HG02870 (cell line): ENCODE data around the gene PLEKHA5.

Experiments used
- ATAC-seq: cut with Tn5 transposase; IDR thresholded peaks from one replicate; pipeline ENCODE4 v1.9.1; 2021; ENCODE audit warnings: mild to moderate bottlenecking, moderate library complexity; ENCODE audit not compliant: unreplicated experiment

Gene PLEKHA5

DNA sequence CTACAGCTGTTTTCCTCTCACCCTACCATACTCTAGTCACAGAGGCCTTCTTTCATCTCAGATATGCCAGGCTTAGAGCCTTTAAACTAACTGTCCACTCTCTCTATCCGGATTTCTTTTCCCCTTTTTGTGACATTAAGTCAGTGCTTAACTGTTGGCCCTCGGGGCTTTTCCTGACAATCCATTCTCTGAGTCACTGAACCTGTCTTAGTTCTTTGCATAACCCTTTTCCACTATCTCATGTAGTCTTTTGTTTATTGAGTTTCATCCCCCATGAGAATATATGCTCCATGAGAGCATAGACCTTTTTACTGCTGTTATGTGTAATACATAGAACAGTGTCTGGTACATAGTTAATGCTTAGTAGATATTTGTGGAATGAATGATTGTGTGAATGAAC, 68.7 kb downstream of the PLEKHA5 start:
- no peak for ATAC-seq

DNA sequence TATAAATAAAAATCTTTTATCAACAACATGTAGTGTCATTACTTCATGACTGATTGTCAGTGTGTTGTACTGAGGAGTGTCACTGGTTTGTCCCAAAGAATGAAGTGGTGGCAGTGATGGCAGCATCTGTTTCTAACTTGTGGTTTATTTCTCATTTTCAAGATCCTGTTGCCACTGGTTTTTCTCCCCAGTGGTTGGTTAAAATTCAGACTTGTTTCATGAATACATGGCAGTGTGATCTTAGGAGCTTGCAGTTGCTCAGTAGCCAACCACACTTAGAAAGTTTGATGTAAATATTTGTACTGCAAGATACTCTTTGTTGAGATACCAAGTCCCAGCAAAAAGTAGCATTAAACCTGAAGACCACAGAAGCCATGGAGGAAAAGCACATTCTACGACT, 69.8 kb downstream of the PLEKHA5 start:
- ATAC-seq = no peak

DNA sequence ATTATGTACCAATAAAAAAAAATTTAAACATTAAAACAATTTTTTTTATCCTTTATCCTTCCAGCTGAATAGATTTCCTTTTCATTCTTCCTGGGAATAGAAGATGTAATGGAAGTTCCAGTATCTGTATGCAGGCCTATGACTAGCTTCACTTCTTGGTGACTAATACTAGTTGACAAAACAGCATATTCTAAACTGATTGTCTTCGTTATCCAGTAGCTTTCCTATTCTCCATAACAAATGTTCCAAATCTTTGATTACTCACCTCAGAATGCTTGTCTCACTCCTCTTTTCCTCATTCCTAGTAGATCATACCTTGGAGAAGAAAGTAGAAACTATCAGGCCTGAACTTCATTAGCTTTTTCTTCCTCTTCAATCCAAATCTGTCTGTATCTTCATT, 70.7 kb downstream of the PLEKHA5 start:
- ATAC-seq = no peak

DNA sequence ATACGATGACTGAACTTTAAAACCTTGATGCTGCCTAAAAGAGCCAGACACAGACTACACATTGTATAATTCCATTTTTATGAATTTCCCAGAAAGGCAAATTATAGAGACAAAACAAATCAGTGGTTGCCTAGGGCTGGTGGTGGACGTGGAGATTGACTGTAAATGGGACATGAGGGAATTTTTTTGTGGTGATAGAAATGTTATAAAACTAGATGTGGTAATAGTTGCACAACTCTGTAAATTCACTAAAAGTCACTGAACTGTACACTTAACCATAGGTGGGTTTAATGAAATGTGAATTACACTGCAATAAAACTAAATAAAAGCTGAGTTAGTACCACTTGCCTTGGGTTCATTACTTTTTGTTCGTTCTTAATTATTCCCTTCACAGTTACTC, 72.1 kb downstream of the PLEKHA5 start:
- ATAC-seq = no peak

DNA sequence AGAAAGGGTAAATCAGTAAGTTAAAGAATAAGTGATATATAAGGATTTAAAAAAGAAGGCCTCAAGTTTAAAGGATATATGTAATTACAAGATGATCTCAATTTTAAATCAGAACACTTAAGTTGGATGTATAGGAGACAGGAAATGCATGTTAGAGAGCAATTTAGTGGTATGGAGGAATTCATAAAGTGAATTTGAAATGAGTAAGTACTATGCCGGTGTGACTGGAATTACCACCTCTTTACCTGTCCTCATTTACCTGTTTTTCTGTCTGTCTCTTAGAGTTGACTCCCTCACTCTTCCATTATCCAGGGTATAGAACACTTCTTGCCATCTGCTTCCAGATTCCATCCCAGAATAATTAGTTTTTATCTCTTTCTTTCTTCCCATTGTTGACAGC, 73.5 kb downstream of the PLEKHA5 start:
- ATAC-seq = no peak

DNA sequence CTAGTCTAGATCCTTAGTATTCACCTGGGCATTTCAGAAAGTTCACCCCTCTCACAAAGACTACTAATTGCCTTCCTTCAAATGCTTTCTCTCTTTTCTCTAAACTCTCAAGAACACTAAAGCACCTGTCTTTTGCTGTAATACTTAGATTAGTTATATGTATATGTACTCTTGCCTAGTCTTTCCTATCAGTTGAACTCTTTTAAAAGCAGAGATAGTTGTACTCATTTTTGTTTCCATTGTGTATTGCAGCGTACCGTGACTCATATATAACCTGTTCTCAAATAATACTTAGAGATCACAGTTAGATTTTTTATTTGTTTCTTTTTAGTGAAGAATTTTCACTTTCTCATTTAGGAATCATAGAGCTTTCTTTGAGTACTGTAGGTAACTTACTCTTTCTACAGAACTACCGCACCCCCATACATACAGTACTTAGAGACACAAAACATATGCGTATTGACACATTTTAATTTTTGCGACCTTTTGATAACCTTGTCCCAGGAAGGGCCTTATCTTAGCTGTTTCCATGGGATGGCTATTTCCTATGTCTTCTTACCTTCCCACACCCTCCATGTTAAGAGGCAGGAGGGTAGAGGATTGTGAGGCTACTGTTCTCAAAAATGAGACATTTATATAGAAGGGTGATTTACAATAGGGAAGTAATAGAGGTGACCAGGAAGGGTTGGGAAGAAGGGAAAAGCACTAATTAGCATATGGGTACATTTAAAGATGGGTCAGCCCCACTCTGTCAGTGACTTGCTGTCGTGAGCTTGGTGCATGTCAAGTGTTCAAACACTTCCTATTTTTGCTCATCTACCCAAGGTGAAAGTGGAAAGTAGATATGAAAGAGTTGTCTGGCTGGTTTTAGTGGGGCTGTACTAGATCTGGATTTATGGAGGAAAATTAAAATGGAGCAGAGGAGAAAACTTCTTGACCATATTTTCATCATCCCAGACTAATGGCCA, 74.3 kb downstream of the PLEKHA5 start:
- no peak for ATAC-seq

DNA sequence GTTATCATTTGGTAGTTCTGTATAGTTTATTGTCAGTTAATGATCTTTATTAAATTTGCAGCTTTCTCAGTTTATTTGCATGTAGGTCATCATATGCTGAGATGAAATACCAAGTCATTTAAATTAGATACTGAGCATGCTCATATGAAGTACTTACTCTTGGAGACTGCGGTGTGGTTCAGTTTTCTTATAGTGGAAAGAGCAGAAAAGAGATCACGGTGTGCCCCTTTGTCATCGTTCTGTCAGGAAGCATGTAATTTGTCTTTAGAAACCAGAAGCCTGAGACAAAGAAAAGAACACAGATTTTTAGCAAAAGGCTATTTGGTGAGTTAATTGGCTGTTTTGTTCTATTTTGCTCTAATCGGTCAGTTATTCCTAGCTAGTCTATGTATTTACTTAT, 75.6 kb downstream of the PLEKHA5 start:
- ATAC-seq = no peak

DNA sequence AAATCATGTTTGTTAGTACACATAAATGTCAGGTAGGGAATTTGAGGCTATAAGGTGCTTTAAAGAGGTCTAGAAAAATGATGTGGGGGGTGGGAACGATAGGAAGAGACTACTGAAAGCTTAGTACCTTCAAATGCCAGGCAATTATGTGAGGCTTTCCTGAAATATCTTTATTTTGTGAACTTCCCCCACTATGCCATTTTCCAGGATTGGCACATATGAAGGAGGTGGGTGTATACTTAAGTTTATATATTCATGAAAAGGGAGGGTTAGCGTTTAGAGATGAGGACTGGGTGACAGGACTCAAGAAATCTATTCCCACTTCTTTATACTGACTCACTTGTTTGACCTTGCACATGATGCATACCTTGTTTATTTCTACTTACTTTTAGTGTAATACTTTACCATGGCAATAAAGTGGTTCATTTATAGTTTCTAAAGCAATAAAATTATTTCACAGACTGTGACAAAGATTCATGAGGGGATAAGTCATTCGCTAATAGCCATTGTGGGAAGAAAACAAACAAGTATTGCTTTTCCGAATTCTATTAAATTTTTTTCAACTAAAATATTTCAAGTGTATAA, 77.1 kb downstream of the PLEKHA5 start:
- ATAC-seq = no peak

DNA sequence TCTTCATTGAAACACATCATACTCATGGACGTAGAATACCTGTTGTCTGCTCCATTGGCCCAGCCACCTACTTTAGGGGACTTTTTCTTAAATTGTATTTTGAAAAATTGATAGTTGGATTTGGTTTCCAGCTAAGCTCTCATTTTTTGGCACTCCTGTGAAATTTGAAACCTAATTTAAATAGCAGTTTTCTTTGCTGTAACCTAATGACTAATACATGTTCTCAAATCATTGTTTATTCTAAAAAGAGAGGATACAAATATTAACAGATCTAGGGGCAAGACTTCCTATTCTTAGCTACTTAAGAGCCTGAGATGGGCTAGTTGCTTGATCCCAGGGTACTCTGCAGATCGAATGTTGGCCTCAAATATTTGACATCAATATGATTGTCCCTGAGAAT, 78.9 kb downstream of the PLEKHA5 start:
- no peak for ATAC-seq

DNA sequence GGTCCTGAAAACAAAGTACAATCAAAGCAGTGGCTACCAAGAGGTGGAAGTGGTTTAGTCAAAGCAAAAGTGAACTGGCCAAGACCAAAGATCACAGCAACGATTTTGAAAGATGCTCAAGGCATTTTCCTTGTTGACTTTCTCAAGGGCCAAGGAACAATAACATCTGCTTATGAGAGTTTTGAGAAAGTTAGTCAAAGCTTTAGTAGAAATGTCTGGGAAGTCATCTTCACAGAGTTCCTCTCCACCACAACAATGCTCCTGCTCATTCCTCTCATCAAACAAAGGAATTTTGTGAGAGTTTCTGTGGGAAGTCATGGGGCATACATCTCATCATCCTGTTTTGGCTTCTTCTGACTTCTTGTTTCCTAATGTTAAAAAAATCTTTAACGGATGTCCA, 80.1 kb downstream of the PLEKHA5 start:
- no peak for ATAC-seq

DNA sequence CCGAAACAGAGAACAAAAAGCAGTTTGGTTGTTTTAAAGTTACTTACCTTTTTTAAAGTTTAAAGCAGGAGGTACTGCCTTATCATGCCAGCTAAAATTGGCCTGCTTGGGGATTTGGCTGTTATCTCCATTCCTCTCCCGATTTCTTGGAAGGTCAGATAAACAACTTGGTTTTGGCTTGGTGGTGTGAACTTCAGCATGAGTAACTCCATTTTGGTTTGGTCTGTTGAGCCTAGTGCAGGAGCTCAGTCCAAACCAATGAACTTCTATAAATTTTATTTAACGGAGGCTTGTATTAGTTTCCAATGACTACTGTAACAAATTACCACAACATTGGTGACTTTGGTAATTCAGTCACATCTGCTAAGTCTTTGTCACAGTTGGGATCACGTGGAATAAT, 82.3 kb downstream of the PLEKHA5 start:
- no peak for ATAC-seq

DNA sequence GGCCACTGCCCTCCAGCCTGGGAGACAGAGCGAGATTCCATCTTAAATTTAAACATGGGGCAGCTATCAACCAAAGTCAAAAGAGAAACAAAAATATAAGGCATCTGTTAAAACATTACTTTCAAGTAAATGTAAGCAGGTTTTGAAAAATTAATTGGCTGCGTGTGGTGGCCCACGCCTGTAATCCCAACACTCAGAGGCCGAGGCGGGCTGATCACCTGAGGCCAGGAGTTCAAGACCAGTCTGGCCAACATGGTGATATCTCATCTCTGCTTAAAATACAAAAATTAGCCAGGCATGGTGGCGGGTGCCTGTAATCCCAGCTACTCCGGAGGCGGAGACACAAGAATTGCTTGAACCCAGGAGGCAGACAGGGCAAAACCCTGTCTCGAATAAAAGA, 82.7 kb downstream of the PLEKHA5 start:
- no peak for ATAC-seq

DNA sequence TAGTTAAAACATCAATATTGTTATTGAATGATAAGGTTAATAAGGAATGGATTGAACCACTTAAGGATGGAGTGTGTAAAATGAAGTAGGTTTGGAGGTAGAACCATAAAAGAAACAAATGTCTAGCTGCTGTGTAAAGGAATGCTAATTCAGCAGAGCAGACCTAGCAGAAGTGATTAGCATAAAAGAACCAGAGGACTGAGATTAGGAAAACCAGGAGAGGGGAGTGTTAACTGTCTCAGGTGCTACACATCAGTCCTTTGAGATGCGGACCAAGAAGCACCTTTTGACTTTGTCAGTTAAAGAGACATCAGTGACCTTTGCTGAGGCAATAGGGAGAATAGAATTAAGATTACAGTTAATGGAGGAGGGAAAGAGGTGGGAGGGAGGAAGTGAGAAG, 84.5 kb downstream of the PLEKHA5 start:
- ATAC-seq = no peak

DNA sequence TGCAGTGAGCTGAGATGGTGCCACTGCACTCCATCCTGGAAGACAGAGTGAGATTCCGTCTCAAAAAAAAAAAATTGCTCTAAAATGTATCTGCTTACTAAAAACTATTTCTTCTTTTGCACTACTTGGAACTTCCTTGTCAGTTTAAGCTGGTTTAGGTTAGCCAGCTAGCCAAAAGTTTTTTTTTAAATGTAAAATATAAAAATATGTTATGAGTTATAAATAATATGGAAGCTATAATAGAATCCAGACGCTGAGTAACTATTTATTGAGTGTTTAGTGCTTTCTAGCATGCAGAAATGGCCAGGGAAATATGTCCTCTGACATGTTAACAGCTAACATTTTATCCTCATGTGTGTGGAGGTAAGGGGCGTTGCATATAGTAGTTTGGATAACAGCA, 85.6 kb downstream of the PLEKHA5 start:
- ATAC-seq = no peak

DNA sequence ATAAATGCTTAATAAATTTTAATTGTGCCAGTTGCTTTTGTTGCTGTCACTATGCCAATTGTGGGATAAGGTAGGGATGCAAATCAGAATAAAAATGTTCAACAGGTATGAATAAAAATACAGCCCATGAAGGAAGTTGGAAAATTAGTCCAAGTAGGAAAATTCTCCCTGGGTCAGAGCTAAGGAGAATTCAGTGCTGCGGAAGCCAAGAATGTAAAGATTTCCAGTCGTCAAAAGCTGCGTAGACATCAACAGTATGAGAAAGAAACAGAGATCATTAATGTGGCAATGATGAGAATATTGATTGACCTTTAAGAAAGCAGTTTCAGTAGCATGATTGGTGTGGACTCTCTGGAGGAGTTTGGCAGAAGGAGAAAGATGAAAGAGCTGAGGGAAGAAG, 87.9 kb downstream of the PLEKHA5 start:
- ATAC-seq = no peak

DNA sequence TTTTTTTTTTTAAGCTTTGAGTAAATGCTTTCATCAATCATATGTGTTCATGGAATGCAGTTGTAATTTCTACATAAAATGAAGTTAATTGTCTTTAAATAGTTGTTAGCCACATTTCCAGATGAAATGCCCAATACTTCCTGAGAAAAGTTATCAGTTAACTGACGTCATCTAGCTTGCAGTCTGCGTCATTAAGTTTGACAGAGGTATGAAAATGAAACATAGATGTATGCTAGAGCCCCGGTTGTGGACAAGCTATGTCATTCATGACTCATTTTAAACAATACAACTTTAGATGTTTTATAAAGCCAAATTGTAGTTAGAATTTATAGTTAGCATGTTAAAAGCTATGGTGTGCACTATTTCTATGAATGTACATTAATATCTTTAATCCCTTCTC, 90.7 kb downstream of the PLEKHA5 start:
- no peak for ATAC-seq

DNA sequence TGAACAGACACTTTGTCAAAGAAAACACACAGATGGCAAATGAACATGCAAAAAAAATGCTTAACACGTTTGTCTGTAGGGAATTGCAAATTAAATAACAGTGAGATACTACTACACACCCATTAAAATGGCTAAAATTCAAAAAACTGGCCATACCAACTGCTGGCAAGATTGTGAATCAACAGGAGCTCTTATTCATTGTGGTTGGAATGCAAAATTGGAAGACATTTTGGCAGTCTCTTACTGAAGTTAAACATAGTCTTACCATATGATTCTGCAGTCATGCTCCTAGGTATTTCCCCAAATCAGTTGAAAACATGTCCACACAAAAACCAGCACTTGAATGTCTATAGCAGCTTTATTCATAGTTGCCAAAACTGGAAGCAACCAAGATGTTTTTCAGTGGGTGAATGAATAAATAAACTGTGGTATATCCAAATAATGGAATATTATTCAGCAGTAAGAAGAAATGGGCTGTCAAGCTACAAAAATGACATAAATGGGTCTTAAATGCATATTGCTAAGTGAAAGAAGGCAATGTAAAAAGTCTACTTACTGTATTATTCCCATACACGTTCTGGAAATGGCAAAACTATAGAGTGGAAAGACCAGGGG, 91.4 kb downstream of the PLEKHA5 start:
- ATAC-seq = no peak

DNA sequence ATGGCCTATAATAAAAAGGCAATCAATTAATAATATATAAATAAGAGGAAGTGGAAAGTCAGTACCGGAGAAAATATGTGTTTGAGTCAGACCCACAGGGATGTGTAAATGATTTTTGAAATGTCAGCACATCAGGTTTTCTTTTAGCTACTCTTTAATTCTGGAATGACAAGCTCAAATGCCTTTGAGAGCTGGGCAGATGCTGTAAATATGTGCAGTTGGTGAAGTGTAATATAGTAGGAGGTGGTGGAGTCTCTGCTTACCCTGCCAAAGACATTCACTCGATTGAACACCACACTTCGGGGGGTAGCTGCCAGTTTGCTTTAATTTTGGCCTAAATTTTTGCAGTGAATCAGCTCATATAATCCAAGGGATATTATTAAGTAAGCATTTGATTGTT, 93.0 kb downstream of the PLEKHA5 start:
- ATAC-seq = no peak

DNA sequence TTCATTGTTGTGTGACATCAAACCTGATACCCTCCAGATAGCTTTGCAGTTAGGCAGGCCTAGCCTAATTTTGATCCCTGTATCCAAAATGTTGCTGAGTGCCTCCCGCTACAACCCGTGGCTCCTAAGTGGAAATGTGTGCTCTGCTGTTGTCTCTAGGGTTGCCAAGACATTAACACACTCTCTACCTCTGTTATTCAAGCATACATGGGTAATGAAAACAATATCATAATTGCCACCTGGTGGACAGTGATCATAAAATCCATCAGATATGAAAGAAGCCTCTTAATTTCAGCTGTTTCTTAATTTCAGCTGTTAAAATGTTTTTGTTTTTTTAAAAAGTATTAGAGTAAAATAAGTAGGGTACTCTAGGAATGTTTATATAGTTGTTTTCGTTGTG, 93.5 kb downstream of the PLEKHA5 start:
- ATAC-seq = no peak

DNA sequence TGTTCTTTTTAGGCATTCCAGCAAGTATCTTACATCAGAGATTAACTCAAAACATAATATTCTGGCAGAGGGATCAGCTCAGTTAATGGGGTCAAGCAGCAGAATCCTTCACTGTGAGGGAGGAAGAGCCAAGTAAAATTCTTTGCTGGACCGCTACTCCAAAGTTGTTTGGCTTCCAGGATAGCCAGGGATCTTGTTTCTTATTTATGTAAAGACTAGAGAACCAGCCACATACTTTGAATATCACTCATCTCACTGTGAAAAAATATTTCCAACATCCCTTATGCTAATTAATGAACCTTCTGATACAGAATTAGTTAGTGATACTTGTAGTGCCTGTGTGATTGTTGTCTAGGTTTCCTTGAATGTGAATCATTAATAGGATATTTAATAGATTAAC, 94.2 kb downstream of the PLEKHA5 start:
- ATAC-seq = no peak

DNA sequence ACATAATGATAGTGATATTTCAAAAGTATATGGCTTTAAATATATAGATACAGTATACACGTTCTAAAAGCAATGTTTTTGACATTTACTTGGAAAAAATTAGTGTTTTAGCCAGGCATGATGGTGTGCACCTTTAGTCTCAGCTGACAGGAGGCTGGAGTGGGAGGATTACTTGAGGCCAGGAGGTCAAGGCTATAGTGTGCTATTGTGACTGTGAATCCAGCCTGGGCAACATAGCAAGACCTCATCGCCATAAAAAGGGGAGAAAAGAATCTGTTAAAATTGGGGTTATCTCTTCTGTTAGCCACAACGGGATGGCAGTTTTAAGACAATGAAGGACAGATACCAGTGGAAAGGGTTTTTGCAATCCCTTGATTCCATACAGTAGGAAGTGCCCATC, 95.2 kb downstream of the PLEKHA5 start:
- no peak for ATAC-seq

DNA sequence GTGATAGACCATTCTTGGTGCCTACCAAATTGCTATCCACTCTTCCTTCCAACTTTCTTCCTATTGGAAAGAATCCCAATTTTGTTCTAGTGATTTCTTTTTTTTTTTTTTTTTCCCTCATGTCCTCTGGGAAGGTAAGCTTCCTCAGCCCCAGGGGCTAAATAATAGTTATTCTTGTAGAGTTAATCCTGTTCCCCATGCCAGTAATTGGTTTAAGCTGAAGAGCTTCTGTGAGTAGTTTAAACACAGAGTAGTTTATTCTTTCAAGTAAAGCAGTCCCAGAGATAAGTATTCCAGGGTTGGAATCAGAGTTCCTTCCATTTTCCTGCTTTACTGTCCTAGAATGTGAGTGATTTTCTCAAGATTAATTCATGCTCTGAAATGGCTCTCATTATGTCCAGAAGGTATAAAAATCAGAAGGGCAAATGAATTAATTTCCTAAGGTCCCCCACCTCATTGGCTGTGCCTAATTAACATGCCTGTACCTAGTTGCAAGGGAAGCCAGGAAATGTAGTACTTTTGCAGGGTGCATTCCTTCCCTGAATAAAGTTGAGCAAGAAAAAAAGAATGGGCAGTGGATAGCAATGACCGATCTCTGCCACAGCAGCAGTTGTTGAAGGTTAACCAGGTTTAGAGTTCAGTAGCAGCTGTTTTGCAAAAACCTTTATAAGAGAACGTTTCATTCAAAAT, 97.8 kb downstream of the PLEKHA5 start:
- no peak for ATAC-seq
